ENCODE results near the gene ADAMTS20.

Gene ADAMTS20

GRCh38 chr12:43482311-43483085, 69.5 kb downstream of the ADAMTS20 start:
- DNase-seq: no peak

GRCh38 chr12:43480591-43480990, 71.4 kb downstream of the ADAMTS20 start:
- no peak for DNase-seq

DNA sequence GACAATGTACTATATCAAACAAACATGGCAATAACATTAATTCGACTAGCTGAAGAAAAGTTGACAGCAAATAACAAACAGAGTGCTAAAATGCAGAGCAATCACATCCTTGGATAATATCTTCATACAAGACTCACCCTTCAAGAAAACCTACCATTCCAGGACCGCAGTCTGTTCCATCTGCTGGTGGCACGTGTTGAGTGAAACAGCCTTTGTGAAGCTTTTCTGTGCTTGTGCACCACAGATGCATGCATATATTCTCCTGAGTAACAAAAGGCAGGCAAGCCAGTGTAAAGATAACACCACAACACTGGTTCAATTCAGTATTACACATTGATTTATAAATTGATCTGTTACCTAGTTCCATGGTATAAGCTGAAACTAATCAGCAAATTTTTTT, 89.3 kb downstream of the ADAMTS20 start:
- DNase-seq: no peak

DNA sequence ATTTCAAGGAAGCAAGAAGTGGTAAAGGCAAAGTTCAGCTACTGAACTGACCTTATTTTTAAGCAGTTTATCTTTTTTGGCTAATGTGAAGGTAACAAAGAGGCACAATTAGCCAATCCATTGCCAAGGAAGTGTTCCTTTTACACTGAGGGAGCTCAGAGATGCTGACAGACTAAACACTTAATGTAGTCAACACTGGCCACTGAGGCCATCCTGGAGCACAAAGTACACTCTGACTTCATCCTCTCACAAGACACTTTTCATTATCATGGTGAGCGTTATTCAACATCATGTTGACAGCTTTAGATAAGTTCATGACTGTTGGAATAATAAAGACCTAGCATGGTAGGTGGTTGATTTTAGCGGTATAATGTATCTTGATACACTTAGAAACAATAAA, 89.9 kb downstream of the ADAMTS20 start:
- no peak for DNase-seq

DNA sequence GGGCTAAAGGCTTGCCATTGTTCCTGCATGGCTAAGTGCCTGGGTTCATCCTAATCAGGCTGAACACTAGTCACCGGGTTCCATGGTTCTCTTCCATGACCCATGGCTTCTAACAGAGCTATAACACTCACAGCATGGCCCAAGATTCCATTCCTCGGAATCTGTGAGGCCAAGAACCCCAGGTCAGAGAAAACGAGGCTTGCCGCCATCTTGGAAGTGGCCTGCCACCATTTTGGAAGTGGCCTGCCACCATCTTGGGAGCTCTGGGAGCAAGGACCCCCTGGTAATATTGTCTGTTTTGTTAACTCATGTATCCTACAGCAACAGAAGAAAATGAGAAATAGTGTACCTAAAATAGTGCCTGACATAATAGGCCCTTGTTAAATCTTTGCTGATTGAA, 92.7 kb downstream of the ADAMTS20 start:
- no peak for DNase-seq

GRCh38 chr12:43453761-43454160, 98.2 kb downstream of the ADAMTS20 start:
- DNase-seq: no peak

- DNase-seq: peak; percentile 33
Measured at GRCh38 chr12:43444940-43445564, 107.0 kb downstream of the ADAMTS20 start.

GRCh38 chr12:43436597-43436996, 115.4 kb downstream of the ADAMTS20 start:
- DNase-seq: no peak

- DNase-seq: no peak
Measured at GRCh38 chr12:43434614-43435013, 117.4 kb downstream of the ADAMTS20 start.

GRCh38 chr12:43428088-43428600, 123.9 kb downstream of the ADAMTS20 start:
- no peak for DNase-seq

DNA sequence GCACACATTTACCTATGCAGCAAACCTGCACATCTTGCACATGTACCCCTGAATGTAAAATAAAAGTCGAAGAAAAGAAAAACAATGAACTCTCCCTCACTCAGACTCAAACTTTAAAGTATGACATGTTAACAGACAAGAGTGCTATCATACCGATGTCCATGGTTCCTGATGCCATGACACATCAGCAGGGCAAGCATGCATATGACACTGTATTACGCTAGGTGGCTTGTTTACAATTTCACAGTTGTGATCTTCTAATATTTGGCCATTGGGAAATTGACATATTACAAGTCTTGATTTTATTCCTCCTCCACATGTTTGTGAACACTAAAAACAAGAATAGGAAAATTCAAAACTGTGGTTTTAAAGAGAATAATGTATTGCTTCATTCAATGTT, 126.6 kb downstream of the ADAMTS20 start:
- no peak for DNase-seq

DNA sequence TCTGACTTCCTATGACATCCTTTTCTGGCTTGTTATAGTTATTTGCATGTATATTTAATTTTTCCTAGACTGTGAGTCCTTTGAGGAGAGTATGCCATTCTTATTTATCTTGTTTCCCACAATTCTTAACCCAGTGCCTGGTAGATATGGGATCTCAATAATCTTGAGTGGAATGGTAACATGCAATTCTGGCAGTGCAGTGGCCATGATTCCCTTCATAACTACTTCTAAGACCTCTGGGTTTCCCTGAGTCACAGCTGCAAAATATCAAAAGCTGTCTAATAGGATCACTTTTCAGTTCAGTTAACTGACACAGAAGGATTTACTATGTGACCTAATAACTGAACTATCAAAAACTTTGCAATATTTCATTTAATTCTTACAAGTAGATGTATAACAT, 135.0 kb downstream of the ADAMTS20 start:
- DNase-seq: no peak

DNA sequence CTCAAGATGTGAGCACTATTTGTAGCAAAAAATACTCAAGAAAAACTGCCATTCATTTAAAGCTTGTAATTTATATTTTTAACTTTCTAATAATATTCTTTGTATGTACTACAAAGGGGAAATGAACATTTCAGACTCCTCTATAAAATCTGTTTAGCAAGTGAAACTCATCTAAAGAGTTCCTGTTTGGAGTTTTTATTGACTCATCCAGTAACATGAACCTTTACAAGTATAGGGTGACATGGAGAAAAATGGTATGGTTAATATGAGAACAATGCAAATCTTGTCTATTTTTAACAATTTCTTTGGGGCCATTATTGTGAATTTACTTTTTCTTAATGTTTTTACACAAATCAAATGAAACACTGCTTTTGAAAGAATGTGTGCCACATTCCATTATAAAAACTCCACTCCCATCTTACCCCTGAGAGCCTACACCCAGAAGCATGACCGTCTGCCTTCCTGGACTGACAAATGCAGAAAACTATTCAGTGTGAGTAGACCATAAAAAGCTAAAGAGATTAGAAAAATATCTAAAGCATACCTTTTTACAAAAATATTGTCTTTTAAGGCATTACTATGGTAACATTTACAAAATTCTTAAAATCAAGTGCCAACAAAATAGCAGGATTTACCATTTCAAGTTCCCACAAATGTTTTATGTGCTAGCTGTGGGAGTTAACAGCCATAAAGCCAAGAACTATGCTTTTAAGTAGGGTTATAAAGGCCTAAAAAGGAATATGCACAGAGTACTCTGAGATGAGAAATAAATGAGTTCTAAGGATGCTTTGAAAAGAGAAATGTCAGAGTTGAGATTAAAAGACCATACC, 144.0 kb downstream of the ADAMTS20 start:
- DNase-seq: no peak

GRCh38 chr12:43406801-43407200, 145.2 kb downstream of the ADAMTS20 start:
- DNase-seq: no peak

DNA sequence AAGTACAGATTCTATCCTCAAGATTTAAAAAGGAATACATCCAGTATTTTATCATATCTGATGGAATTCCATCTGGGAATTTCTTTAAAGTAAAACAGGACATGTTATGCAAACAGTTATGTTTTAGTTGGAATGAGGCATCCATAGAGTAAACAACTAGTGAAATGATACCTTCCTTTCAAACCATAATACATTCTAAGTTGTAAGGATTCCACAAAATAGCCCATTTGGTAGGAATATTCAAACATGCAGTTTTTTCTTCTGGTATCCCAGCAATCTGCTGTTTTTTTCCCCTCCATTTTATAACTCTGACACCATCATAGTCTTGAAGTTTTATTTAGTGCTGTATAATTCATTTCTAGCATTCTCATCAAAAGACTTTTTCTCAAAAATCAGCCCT, 149.6 kb downstream of the ADAMTS20 start:
- DNase-seq: no peak

DNA sequence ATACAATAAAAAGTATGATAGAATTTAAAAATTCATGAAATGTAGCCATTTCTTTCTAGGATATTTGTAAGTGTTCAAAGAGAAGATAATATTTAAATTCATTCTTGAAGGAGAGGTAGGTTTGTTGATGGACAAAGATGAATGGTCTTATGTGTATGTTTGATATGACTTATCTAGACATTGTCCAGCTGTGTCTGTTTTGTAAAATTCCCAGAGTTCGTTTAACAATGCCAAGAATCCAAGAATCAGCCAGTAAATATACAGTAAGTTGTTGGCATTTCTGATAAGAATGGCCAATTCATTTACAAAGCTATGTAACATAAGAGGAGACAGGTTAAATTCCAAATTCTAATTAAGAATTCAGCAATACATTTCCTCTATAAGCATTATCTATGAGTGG, 150.9 kb downstream of the ADAMTS20 start:
- DNase-seq: no peak

DNA sequence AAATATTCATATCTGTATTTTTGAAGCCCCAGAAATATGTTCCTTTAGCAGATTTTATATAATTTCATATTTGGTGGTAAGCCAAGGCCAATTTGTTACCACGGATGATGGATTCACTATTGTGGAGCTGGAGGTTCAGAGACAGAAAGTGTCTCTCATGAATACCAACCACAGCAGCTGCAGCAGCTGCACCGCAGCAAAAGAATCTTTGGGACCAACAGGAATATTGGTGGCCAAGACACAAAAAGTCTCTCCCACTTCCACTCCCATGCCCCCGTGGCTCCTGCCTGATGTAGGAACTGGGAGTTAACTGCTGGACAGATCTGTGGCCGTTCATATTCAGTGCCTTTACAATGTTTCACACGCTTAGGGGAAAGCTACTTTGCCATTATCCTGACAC, 155.3 kb downstream of the ADAMTS20 start:
- DNase-seq: no peak

GRCh38 chr12:43392116-43392515, 159.9 kb downstream of the ADAMTS20 start:
- DNase-seq: no peak

DNA sequence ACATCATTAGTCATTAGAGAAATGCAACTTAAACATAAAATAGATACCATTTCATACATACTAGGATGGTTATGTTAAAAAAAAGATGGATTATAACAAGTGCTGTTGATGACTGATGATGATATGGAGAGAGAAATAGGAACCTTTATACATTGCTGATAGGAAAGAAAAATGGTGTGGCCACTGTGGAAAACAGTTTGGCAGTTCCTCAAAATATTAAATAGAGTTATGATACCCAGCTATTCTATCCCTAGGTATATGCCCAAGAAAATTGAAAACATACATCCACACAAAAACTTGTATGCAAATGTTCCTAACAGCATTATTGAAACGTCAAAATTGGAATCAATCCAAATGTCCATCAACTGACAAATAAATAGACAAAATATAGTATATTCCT, 170.1 kb downstream of the ADAMTS20 start:
- no peak for DNase-seq

DNA sequence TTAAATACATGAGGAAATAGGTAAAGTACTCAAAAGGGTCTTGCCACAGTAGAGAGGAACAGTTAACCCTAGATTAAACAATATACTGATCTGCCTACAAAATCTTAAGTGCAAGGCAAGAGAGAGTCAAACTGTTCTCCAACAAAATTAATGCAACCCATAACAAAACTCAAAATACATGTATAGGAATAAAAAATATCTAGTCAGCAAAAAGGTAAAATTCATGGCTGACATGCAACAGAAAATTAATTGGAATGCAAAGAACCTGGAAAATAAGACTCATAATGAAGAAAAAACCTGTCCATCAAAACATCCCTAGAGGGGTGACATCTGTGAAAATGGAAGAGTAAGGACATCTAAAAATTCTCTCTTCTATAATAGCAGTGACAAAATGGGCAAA, 173.6 kb downstream of the ADAMTS20 start:
- DNase-seq: no peak

DNA sequence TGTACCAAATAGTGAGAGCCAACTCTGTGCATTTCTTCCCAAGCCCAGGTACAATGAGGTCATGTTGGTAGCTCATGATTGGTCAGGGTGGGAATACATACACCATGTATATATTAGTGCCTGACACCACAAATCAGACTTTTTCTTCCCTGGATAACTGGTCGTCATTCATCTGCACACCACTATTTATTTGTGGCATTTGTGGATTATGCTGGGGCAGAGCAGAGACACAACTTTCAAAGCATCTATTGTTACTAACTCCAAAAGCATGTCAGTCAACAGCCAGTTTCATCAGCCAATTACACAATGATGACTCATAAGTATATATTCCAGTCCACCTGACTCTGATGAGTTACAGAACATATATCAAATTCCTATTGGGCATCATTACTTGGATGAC, 181.7 kb downstream of the ADAMTS20 start:
- DNase-seq: no peak

DNA sequence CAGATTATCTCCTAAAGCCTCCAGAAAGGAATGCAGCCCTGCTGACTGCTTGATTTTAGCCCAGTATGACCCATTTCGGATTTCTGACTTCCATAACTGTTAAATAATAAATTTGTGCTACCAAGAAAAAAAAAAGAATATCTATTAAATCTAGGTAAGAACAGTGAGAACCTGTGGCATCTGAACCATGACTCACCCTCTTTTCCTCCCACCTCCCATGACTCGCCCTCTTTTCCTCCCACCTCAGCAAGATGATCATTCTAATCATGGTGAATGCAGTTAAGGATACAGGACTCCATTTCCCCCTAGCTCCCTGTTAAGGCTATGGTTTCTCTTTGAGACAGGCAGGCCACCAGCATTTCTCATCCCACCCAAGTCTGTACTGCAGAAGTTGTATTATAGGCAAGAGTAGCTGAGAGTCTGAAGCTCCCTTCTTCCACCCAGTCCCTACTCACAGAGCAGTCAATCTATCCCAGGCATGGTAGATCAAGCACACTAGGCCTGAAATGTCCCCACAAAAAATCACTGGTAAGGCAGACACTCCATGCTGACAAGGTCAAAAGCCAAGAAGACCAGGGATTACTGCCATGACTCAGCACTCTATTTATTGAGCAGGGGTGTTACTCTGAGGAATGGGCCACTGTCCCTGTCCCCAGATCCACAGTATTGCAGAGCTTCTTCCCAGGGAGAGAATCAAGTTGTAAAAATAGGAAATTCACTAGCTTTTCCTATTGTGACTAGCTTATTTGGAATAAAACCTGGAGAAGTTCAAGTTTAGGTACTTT, 188.9 kb downstream of the ADAMTS20 start:
- no peak for DNase-seq
